HepG2 (cell line): ENCODE data around the gene APOC1. TPM values are rescaled to one million over a fixed set of nuclear protein-coding genes. Genes with fewer than 3 reads are reported as not detected.

Source experiments
- ARID3A ChIP-seq: IDR thresholded peaks from 2 replicates; pipeline ENCODE4 v1.6.1; 2012; ENCODE audit warnings: low read depth, low read length, improper control_type of control experiment
- CCDC6 ChIP-seq: sonication (generic); formaldehyde crosslinking; IDR thresholded peaks from 2 replicates; pipeline ENCODE4 v1.8.1; 2022; ENCODE audit warnings: mild to moderate bottlenecking, missing genetic modification reagents, moderate library complexity
- ELF4 ChIP-seq: sonication (generic); formaldehyde crosslinking; IDR thresholded peaks from 2 replicates; pipeline ENCODE4 v1.5.0; 2020; ENCODE audit warnings: missing genetic modification reagents, mild to moderate bottlenecking, moderate library complexity, borderline replicate concordance
- HIC2 ChIP-seq: sonication (generic); formaldehyde crosslinking; IDR thresholded peaks from 2 replicates; pipeline ENCODE4 v1.9.0; 2022; ENCODE audit warnings: low read depth, missing genetic modification reagents
- HOMEZ ChIP-seq: IDR thresholded peaks from 2 replicates; pipeline ENCODE4 v1.6.1; 2016; ENCODE audit warnings: low read depth
- KLF16 ChIP-seq, 2 experiments: sonication (generic) in 1 of 2; formaldehyde crosslinking in 1 of 2; IDR thresholded peaks; 2 replicates each; pipeline versions ENCODE4 v1.6.1 to v1.8.0; 2016 to 2023; ENCODE audit warnings: missing genetic modification reagents in 2 of 2, missing compliant biosample characterization in 1 of 2
- MLXIP ChIP-seq: sonication (generic); formaldehyde crosslinking; IDR thresholded peaks from 2 replicates; pipeline ENCODE4 v1.9.0; 2021; ENCODE audit warnings: missing genetic modification reagents, borderline replicate concordance
- NFAT5 ChIP-seq: sonication (generic); formaldehyde crosslinking; IDR thresholded peaks from 2 replicates; pipeline ENCODE4 v1.4.0; 2020; ENCODE audit warnings: missing genetic modification reagents
- ZNF629 ChIP-seq: sonication (generic); formaldehyde crosslinking; conservative IDR thresholded peaks from 2 replicates; pipeline ENCODE4 v1.5.0; 2020; ENCODE audit warnings: missing genetic modification reagents
- ZNF660 ChIP-seq: sonication (generic); formaldehyde crosslinking; IDR thresholded peaks from 2 replicates; pipeline ENCODE4 v1.5.1; 2020; ENCODE audit warnings: mild to moderate bottlenecking, low read depth, missing genetic modification reagents, borderline replicate concordance
- ZNF672 ChIP-seq: sonication (generic); formaldehyde crosslinking; IDR thresholded peaks from 2 replicates; pipeline ENCODE4 v1.8.1; 2022; ENCODE audit warnings: missing genetic modification reagents
- ZSCAN5A ChIP-seq: sonication (generic); formaldehyde crosslinking; IDR thresholded peaks from 2 replicates; pipeline ENCODE4 v1.8.0; 2022; ENCODE audit warnings: mild to moderate bottlenecking, missing genetic modification reagents, borderline replicate concordance
- polyA plus RNA-seq, 8 experiments: library from polyadenylated mRNA; depleted of rRNA in 3 of 8; stranded (reverse) in 7 of 8; unstranded in 1 of 8; fragments of >200 nt; fragmentation: Illumina TruSeq in 4 of 8; extraction: Trizol in 4 of 8; gene quantifications; 2 replicates each; pipeline versions ENCODE4 v1.2.1 to v1.2.3, GENCODE V29; 2011 to 2016; ENCODE audit warnings: low read depth in 4 of 8, missing spikeins in 1 of 8, mixed read lengths in 1 of 8; ENCODE audit not compliant: insufficient read depth in 1 of 8
- total RNA-seq, 5 experiments: library from RNA; depleted of rRNA; stranded (reverse); fragments of >200 nt; fragmentation: Illumina TruSeq; extraction: Trizol; gene quantifications; 2 replicates each; pipeline ENCODE4 v1.2.3, GENCODE V29; 2016; ENCODE audit warnings: low read depth in 1 of 5

APOC1 gene
- total and polyA plus RNA-seq, 2 of the 13 experiments (the other 11 are each of a cell fraction or from before 2014, with no cell fraction given), result 600 to 1,235 TPM

GRCh38 chr19:44890366-44891015, 23.9 kb upstream of the APOC1 start (continued):
- no peak for TF ChIP-seq MLXIP (CRISPR knock-in tag)
- peak in 1 of 2 experiments; percentile 87; a peak in 2 of 4 replicates for TF ChIP-seq KLF16 (CRISPR knock-in tag; IDR thresholded peaks at IDR 0.05)
- TF ChIP-seq HIC2 (CRISPR knock-in tag), result no peak
- TF ChIP-seq ZNF672 (CRISPR knock-in tag), result no peak
- TF ChIP-seq HOMEZ, result peak; percentile 95; the same call in 1 of the 2 replicates
- no peak for TF ChIP-seq NFAT5 (CRISPR knock-in tag)
- no peak; the same call in 1 of the 2 replicates for TF ChIP-seq ZNF629 (CRISPR knock-in tag)
- no peak for TF ChIP-seq ZSCAN5A
- TF ChIP-seq ARID3A, result 0 out of 2 replicates have a peak, but pooled peaks have one; percentile 34
- TF ChIP-seq ZNF660, result no peak
- peak; percentile 63 for TF ChIP-seq CCDC6
- TF ChIP-seq ELF4, result peak; percentile 76; the same call in 1 of the 2 replicates
